K562 (cell line): ENCODE measurements around the gene CCDC78. TPM values are rescaled to one million over a fixed set of nuclear protein-coding genes. Genes with fewer than 3 reads are reported as not detected.

Source experiments
- BRD9 ChIP-seq: fragments of 450-650 bp; IDR thresholded peaks from 2 replicates; pipeline ENCODE4 v1.6.1; 2018; ENCODE audit warnings: low read depth; ENCODE audit not compliant: partially characterized antibody
- HDAC1 ChIP-seq, 2 experiments: fragments of 450-650 bp; IDR thresholded peaks; 2 replicates each; pipeline ENCODE4 v1.6.1; 2016 to 2017; ENCODE audit warnings: inconsistent platforms in 1 of 2, mild to moderate bottlenecking in 1 of 2, moderate library complexity in 1 of 2
- SMARCB1 ChIP-seq: IDR thresholded peaks from 2 replicates; pipeline ENCODE4 v1.6.1; 2011; ENCODE audit warnings: improper control_type of control experiment, low read depth; ENCODE audit not compliant: insufficient read length
- ZBTB17 ChIP-seq: fragments of 450-650 bp; formaldehyde crosslinking; IDR thresholded peaks from 2 replicates; pipeline ENCODE4 v1.4.0; 2020; ENCODE audit warnings: mild to moderate bottlenecking
- ZBTB40 ChIP-seq, 2 experiments: fragments of 450-650 bp in 1 of 2; sonication (generic) in 1 of 2; formaldehyde crosslinking in 1 of 2; IDR thresholded peaks; 2 replicates each; pipeline versions ENCODE4 v1.7.1 to v1.9.0; 2016 to 2022; ENCODE audit warnings: inconsistent platforms in 1 of 2, mild to moderate bottlenecking in 1 of 2, missing genetic modification reagents in 1 of 2
- polyA plus RNA-seq, 8 experiments: library from polyadenylated mRNA; depleted of rRNA in 4 of 8; stranded (reverse) in 5 of 8; unstranded in 3 of 8; fragments of >200 nt; fragmentation: Nextera tagmentation in 2 of 8; fragmentation: Illumina TruSeq in 1 of 8; extraction: Ambion mirVana in 2 of 8; extraction: Trizol in 1 of 8; gene quantifications; 2 replicates each; pipeline versions ENCODE4 v1.2.1 to v1.2.3, GENCODE V29; 2011 to 2014; ENCODE audit warnings: inconsistent platforms in 1 of 8, missing spikeins in 1 of 8
- total RNA-seq, 7 experiments: library from RNA; depleted of rRNA in 6 of 7; stranded (reverse); fragments of >200 nt in 6 of 7; fragmentation: Illumina TruSeq in 2 of 7; extraction: Trizol in 2 of 7; gene quantifications; 2 replicates each; pipeline versions ENCODE4 v1.2.1 to v1.2.3, GENCODE V29; 2011 to 2021; ENCODE audit warnings: low replicate concordance in 1 of 7

The CCDC78 gene
- total and polyA plus RNA-seq, 9 of the 15 experiments (the other 6 are each of a cell fraction or from before 2014, with no cell fraction given) = 0.24 to 17.7 (median 2.9) TPM

GRCh38 chr16:743794-744500 lies 17.7 kb upstream of the CCDC78 start (continued):
- TF ChIP-seq ZBTB17 (no peak), SMARCB1 (no peak), BRD9 (no peak), HDAC1 (IDR thresholded peaks at IDR 0.05) (no peak), ZBTB40 (IDR thresholded peaks at IDR 0.05) (no peak), ZBTB40 (CRISPR knock-in tag; IDR thresholded peaks at IDR 0.05) (no peak)
